Cerebellar cortex (tissue), 1 donor: ENCODE measurements around the gene KLF3.

Experiments used
- DNase-seq: peaks from one replicate; pipeline ENCODE4 v3.0.0-alpha.2; 2015; ENCODE audit warnings: low spot score

The KLF3 gene

DNA sequence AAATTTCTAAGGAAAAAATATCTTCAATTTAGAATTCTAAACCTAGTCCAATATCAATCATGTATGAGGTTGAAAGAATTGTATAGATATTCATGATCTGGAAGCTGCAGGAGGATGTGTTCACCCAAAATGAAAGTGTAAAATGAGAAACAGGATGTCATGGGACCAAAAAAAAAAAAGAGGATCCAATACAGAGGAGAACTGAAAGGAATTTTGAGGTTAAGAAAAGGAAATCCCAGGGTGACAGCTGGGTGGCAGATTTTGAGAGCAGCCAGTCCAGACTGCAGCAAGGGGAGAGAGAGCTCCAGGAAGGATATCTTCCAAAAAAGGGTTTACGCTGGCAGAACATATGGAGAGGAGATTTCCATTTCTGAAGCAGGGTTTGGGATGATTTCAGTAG, 79.9 kb downstream of the KLF3 start:
- DNase-seq: peak; percentile 9

DNA sequence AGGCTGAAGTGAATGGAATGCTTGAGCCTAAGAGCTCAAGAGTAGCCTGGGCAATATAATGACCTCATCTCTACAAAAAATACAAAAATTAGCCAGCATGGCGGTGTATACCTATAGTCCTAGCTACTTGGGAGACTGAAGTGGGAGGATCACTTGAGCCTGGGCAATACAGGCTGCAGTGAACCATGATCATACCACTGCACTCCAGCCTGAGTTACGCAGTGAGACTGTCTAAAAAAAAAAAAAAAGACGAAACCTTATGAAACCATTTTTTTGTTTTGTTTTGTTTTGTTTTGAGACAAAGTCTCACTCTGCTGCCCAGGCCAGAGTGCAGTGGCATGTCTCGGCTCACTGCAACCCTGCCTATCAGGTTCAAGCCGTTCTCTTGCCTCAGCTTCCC, 81.9 kb downstream of the KLF3 start:
- no peak for DNase-seq

DNA sequence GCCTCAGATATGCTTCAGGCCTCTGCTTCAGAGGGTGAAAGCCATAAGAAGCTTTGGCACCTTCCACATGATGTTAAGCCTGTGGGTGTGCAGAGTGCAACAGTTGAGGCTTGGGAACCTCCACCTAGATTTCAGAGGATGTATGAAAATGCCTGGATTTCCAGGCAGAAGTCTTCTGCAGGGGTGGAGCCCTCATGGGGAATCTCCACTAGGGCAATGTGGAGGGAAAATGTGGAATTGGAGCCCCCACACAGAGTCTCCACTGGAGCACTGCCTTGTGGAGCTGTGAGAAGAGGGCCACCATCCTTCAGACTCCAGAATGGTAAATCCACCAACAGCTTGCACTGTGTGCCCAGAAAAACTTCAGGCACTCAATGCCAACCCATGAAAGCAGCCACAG, 83.6 kb downstream of the KLF3 start:
- DNase-seq: no peak

DNA sequence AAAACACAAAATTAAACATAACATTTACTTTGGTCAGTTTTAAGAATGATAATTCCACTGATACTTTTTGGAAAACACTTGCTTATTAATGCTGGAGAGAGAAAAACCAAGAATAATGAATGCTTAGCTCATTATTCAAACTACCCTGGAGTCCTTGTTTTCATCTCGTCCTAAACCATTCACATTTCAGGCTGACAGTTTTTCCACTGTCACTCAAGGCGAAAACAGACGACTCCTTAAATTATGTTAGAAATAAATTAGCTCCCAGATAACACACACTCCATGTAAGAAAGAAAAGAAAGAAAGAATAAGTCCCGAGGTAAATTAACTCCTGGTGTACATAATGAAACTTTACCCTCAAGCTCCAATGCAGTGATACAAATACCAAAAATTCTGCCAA, 85.3 kb downstream of the KLF3 start:
- no peak for DNase-seq
